Medulla oblongata (tissue), 1 donor: Measurements from ENCODE around the gene ITPRIP.

Experiments
- DNase-seq: peaks from one replicate; pipeline ENCODE4 v3.0.0-alpha.2; 2015; ENCODE audit errors: extremely low spot score

Gene ITPRIP

GRCh38 chr10:104342941-104343411 is 4.7 kb upstream of the ITPRIP start:
- no peak for DNase-seq

- DNase-seq = no peak
Observed at GRCh38 chr10:104340641-104341040, 2.4 kb upstream of the ITPRIP start.

DNA sequence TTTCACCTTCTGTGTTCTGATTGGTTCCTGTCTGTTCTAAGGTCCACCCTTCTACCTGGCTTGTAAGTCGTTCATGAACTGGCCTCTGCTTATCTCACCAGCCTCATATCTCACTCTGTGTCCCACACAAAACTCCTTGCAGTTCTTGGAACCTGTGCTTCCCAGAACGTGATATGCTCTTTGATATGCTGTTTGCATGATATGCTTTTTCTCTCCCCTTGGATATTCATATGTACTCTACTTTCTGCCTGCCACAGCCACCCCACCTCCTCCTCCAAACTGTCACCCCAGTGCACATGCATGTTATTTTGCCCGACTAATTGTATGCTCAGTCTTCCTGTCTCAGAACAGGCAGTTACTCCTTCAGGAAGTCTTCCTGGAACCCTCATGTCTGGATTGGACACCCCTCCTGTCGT is 1.9 kb upstream of the ITPRIP start:
- DNase-seq = no peak

- peak; percentile 82 for DNase-seq
Observed at GRCh38 chr10:104339469-104340110, 1.3 kb upstream of the ITPRIP start.

GRCh38 chr10:104337521-104337984 is 712 bp downstream of the ITPRIP start:
- DNase-seq = peak; percentile 62

DNA sequence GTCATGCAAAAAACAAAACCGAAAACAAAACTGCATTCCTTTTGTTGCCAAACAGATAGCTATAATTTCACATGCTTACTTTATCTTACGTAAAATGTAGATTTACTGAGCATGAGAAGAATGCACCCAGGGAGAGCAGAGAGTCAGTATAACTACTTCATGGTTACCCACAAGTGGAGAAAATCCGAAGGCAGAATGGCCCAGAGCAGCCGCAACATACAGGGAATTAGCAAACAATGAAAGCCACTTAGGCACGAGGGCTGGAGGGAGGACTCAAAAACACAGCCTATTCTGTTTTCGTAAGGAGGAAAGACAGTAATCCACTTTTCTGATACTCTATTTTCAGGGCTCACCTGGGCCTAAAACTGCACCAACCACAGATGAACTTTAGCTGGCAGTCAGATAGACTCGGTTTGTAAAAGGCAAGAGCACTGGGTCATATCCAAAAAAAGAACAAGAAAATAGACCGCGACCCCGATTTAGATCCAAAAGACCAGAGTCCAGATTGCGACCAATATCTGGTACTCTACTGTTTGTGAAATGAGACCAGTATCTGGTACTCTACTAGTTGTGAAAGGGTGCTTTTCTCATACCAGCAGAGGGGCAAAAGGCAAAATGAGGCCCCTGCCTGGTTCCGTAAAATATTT is 1.3 kb downstream of the ITPRIP start:
- no peak for DNase-seq

DNA sequence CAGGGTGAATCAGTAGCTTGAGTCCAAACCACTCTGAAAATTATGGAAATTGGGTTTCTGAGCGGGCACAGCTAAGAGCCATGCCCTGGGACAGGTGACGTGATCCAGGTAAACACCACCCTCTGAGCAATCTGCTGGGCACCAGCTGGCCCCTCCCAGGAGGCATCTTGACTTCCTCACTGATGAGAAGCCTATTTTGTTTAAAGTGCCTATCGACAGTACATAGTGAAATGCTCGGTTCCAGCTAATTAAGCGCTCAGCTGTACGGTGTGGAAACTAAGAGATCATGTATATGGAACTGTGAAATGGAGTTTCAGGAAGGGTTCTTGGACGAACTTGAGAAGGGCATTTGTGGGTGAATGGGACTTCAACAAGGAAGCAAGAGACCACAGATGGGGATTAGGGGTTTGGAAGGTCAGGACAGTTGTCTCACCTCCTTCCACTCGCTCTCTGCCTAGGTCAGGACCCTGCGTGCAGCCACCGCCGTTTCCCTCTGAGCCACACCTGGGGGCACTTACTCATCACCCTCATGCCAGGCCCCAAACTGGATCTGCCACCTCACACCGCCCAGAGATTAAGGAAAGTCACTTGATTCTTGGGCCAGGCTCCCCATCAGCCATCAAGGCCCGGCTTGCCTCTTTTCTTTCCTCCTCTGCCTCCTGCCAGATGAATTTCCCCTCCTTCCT is 3.2 kb downstream of the ITPRIP start:
- no peak for DNase-seq

DNA sequence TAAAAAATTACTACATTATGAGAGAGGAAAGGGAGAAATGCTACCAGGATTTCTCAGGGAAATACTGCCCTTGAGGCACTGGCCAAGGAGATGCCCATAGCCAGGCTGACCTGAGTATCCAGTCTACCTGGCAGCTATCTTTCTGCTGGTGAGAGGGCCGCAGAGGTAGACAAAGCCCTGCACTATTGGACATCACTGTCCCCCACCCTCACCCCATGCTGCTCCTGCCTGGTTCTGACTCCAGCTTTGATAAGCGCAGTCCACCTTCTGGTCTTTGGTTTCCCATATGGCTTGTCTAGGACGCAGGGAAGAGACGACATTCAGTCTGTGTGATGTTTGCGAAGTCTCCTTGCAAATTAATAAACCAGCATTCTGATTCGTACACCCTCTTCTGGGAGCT is 3.7 kb downstream of the ITPRIP start:
- no peak for DNase-seq

DNA sequence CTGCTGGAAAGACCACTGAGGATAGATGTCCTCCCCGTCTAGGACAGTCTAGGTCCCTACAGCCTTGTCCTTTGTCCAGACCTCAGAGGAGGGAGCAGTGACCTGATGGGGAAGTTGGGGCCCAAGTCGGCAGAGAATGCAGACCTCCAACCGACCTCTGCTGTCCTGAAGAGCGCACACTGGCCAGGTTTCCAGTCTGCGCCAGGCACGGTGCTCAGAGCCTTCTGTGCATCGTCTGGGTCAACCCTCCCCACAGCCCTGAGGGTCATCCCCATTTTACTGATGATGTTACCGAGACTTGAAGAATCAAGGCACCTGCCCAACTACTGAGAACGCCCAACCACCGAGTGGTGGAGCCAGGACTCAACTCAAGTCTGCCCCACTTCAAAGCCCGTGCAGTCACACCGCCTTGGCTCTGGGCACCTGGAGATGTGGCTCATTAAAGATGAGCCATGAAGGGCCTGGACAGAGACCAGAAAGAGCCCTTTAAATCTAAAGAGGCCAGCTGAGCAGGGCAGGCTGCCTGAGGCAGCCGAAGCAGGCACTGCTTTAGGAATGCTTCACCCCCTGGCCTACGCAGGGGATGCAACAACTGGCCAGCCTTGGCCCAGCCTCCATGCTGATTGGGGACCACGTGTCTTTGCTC is 4.4 kb downstream of the ITPRIP start:
- DNase-seq = no peak

- no peak for DNase-seq
Observed at GRCh38 chr10:104333032-104333727, 5.1 kb downstream of the ITPRIP start.

- DNase-seq = no peak
Observed at GRCh38 chr10:104332243-104333031, 5.8 kb downstream of the ITPRIP start.

DNA sequence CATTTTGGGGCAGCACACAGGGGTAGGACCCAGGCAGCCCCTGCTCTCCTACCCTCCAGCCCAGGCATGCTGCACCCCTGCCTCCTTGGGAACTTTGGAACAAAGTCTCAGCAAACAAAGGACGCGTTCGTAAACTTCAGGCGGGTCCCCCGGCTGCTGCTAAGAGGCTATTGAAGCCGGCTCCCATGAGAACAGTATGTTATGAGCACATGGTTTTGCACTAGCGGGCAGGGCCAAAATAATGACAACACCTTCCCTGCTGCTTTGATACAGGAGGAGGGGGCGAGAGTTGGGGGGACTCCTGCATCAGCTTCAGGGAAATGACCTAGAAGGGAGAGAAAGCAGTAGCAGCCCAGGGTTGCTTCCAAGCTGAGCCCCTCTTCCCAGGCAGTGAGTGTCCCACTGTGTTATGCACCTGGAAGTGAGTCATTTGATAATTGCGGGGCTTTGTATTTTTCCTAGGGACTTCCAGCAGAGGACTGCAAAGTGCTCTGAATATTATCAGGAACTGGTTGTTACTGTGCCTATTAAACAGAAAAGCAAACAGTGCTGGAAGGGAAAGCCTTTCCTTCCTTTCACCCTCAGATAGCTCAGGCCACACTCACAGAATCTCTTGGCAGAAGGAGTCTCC is 6.9 kb downstream of the ITPRIP start:
- DNase-seq = peak; percentile 45

DNA sequence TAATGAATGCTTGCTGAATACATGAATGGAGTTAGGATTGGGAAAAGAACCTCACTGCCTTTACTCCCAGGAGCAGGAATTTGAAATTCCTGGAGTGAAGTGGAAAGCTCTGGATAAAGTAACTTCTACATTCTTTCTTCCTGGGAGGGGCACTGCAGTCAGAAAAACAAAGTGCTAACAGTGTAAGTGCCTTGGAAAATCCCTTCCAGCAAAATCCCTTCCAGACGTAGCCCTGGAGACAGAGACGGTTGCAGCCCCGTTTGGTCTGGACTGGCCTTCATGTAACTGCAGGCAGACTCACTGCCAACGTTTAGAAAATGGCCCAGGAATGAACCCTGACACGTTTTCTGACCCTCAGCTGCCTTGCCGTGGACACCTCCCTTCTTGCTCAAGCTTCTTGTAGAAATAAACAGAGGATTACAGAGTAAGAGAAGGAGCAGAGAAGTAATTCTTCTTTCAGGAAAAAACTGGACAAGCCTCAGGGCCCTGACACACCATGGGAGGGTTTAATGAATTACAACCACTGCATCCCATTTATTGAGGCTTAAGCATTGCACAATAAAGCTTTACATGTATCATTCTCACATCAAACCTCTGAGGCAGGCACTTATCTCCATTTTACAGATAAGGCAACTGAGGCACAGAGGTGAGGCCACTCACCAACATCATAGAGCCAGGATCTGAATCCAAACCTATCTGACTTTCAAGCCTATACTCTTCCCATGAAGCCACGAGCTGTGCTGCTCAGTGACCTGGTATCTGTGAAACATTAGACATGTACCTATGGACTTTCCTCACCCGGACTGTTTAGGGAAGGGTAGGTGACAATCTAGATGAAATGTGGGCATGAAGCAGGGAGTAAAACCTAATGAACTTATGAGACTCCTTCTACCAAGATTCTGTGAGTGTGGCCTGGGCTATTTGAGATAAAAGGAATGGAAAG is 7.8 kb downstream of the ITPRIP start:
- peak; percentile 66 for DNase-seq

- DNase-seq = no peak
Observed at GRCh38 chr10:104329735-104330134, 8.5 kb downstream of the ITPRIP start.

DNA sequence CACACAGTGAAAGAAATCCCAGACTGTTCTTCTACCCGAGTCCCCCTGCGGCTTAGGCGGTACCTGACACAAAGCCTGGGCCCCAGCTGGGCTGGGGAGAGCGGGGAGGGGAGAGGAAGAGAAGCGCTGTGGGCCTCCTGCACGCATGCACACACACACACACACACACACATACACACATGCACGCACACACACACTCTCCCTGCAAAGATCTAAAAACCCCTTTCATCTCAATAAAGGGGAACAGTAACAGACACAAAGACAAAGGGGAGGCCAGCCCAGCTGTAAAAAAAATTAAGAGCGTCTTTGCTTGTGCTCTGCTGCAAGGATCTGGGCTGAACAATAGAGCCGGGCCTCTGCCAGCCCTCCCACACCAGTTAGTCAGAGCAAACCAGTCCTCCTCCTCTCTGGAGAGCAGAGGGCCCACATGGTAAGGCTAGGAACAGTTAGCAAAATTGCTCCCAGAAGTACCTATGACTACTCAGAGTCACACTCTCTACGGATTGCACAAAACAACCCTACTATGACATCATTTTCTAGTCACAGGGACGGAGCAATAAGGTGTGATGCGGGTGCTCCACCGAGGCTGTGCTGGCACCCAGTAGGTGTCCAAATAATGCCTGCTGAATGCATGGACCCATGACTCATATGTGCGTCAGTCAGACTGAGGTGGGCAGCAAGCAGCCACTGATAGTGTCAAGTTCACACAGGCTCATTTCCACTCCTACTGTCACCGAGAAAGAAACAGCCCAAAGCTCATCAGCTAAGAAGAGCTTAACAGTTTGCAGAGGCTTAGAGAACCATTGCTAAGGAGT is 9.2 kb downstream of the ITPRIP start:
- peak; percentile 65 for DNase-seq

DNA sequence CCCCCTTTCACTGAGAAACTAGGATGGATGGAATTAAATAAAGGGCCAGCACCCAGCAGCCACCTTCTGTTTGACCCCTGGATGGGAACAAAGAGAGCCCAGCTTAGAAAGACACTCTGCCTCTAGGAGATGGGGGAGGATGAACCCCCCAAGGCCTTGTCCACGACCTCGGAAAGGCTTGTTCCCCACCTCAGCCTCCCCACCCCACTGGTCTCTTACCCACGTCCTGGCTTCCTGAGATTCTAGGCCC is 9.7 kb downstream of the ITPRIP start:
- no peak for DNase-seq

GRCh38 chr10:104327745-104328645 is 10.3 kb downstream of the ITPRIP start:
- DNase-seq = peak; percentile 67
